Osteocyte (in vitro differentiated cells): ENCODE data around the gene ZSCAN22. TPM values are rescaled to one million over a fixed set of nuclear protein-coding genes. Genes with fewer than 3 reads are reported as not detected.
A peak's percentile ranks its signal among the peaks of the same experiment; 100 is the strongest.
"Not testable (repeated sequence)": the region's sequence is repeated elsewhere in the genome, so short reads cannot be mapped to it uniquely, and the experiment has no call there.

Experiments
- DNase-seq: peaks from one replicate; pipeline ENCODE4 v3.0.0; 2021; ENCODE audit warnings: mixed read lengths; ENCODE audit not compliant: unreplicated experiment; ENCODE audit errors: extremely low spot score
- H3K27ac Mint-ChIP-seq: one replicate; pipeline ENCODE4 v1.8.0; 2021; ENCODE audit warnings: mild to moderate bottlenecking, mixed read lengths; ENCODE audit not compliant: unreplicated experiment
- H3K27me3 Mint-ChIP-seq: one replicate; pipeline ENCODE4 v1.8.0; 2021; ENCODE audit warnings: mixed read lengths; ENCODE audit not compliant: unreplicated experiment
- H3K36me3 Mint-ChIP-seq: one replicate; pipeline ENCODE4 v1.8.0; 2021; ENCODE audit warnings: mixed read lengths; ENCODE audit not compliant: unreplicated experiment
- H3K4me1 Mint-ChIP-seq: one replicate; pipeline ENCODE4 v1.8.0; 2021; ENCODE audit warnings: mixed read lengths; ENCODE audit not compliant: unreplicated experiment
- H3K4me3 Mint-ChIP-seq: one replicate; pipeline ENCODE4 v1.8.0; 2021; ENCODE audit warnings: mild to moderate bottlenecking, moderate library complexity, mixed read lengths; ENCODE audit not compliant: unreplicated experiment
- H3K9me3 Mint-ChIP-seq: one replicate; pipeline ENCODE4 v1.8.0; 2021; ENCODE audit warnings: mixed read lengths; ENCODE audit not compliant: unreplicated experiment
- total RNA-seq: library from RNA; stranded (reverse); gene quantifications from 2 replicates; pipeline ENCODE4 v1.2.1, GENCODE V29; 2021
- TF ChIP-seq, protein P1 (sequence below): fragments of 200-600 bp; sonication (generic); IDR thresholded peaks from 2 replicates; pipeline ENCODE4 v1.5.0; 2021; ENCODE audit warnings: antibody characterized with exemption, mild to moderate bottlenecking, moderate library complexity

The ZSCAN22 gene
- total RNA-seq, 1 donor from 2014 or later, result 4.1 TPM

GRCh38 chr19:58346961-58347929, 20.5 kb downstream of the ZSCAN22 start:
- peaks cover 15% of the 10 kb centered on the region for H3K36me3 Mint-ChIP-seq
- DNase-seq, result peak; percentile 93

DNA sequence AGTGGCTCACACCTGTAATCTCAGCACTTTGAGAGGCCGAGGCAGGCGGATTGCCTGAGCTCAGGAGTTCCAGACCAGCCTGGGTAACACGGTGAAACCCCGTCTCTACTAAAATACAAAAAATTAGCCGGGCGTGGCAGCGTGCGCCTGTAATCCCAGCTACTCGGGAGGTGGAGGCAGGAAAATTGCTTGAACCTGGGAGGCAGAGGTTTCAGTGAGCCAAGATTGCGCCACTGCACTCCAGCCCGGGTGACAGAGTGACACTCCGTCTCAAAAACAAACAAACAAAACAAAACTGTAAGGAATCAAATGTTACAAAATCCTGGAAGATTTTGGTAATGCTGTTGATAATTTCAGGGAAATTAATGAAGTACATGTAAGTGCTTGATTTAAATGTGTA, 21.3 kb downstream of the ZSCAN22 start:
- H3K27me3 Mint-ChIP-seq, DNase-seq, H3K9me3 Mint-ChIP-seq: not testable (repeated sequence)
- peak overlapping the region; percentile 92 for H3K27ac Mint-ChIP-seq
- peaks cover 16% of the 10 kb centered on the region for H3K36me3 Mint-ChIP-seq
- H3K4me3 Mint-ChIP-seq, result peak overlapping the region; percentile 99
- H3K4me1 Mint-ChIP-seq, result peaks cover 32% of the 10 kb centered on the region

More at GRCh38 chr19:58346961-58347929, 20.5 kb downstream of the ZSCAN22 start:
- no peaks in the 10 kb centered on the region for H3K9me3 Mint-ChIP-seq
- H3K27me3 Mint-ChIP-seq, result no peaks in the 10 kb centered on the region
- peaks cover 32% of the 10 kb centered on the region for H3K4me1 Mint-ChIP-seq
- TF ChIP-seq, protein P1, sequence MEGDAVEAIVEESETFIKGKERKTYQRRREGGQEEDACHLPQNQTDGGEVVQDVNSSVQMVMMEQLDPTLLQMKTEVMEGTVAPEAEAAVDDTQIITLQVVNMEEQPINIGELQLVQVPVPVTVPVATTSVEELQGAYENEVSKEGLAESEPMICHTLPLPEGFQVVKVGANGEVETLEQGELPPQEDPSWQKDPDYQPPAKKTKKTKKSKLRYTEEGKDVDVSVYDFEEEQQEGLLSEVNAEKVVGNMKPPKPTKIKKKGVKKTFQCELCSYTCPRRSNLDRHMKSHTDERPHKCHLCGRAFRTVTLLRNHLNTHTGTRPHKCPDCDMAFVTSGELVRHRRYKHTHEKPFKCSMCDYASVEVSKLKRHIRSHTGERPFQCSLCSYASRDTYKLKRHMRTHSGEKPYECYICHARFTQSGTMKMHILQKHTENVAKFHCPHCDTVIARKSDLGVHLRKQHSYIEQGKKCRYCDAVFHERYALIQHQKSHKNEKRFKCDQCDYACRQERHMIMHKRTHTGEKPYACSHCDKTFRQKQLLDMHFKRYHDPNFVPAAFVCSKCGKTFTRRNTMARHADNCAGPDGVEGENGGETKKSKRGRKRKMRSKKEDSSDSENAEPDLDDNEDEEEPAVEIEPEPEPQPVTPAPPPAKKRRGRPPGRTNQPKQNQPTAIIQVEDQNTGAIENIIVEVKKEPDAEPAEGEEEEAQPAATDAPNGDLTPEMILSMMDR, result no peak
- peak overlapping the region; percentile 99 for H3K4me3 Mint-ChIP-seq
- H3K27ac Mint-ChIP-seq, result peak overlapping the region; percentile 92

GRCh38 chr19:58349590-58349989, 22.8 kb downstream of the ZSCAN22 start:
- Mint-ChIP-seq H3K9me3 (no peaks in the 10 kb centered on the region), H3K4me1 (peaks cover 32% of the 10 kb centered on the region), H3K27ac (peak overlapping the region; percentile 23), H3K27me3 (no peaks in the 10 kb centered on the region), H3K36me3 (peaks cover 13% of the 10 kb centered on the region), H3K4me3 (no peak overlapping the region)
- TF ChIP-seq, protein P1, result no peak
- DNase-seq, result no peak

GRCh38 chr19:58350001-58350861, 23.4 kb downstream of the ZSCAN22 start:
- Mint-ChIP-seq H3K9me3 (no peaks in the 10 kb centered on the region), H3K36me3 (peaks cover 10% of the 10 kb centered on the region), H3K4me3 (no peak overlapping the region), H3K4me1 (peaks cover 29% of the 10 kb centered on the region), H3K27ac (no peak overlapping the region), H3K27me3 (no peaks in the 10 kb centered on the region)
- DNase-seq, result no peak
- TF ChIP-seq, protein P1, result no peak

GRCh38 chr19:58350871-58351557, 24.2 kb downstream of the ZSCAN22 start:
- Mint-ChIP-seq H3K4me1 (peaks cover 22% of the 10 kb centered on the region), H3K27me3 (no peaks in the 10 kb centered on the region), H3K4me3 (no peak overlapping the region), H3K36me3 (peaks cover 10% of the 10 kb centered on the region), H3K9me3 (no peaks in the 10 kb centered on the region), H3K27ac (no peak overlapping the region)
- no peak for DNase-seq
- TF ChIP-seq, protein P1, result no peak
